Liver (tissue), 9 donors: ENCODE results near the gene STPG4. TPM values are rescaled to one million over a fixed set of nuclear protein-coding genes. Genes with fewer than 3 reads are reported as not detected.

Source experiments
- DNase-seq: peaks from one replicate; pipeline ENCODE4 v3.0.0-alpha.2; 2017; ENCODE audit warnings: low spot score
- H3K27ac ChIP-seq, 2 donors: one replicate each; pipeline ENCODE4 v1.7.0; 2013; ENCODE audit warnings: inconsistent platforms in 2 of 2, low read length in 2 of 2, control low read depth in 1 of 2, low read depth in 1 of 2, mild to moderate bottlenecking in 1 of 2
- H3K27me3 ChIP-seq, 4 donors: one replicate each; pipeline versions ENCODE4 v1.6.1 to v1.7.0; 2013; ENCODE audit warnings: low read length in 3 of 4, inconsistent platforms in 1 of 4, mild to moderate bottlenecking in 1 of 4, moderate library complexity in 1 of 4; ENCODE audit not compliant: control insufficient read depth in 4 of 4, insufficient read depth in 4 of 4
- H3K36me3 ChIP-seq, 4 donors: one replicate each; pipeline versions ENCODE4 v1.6.1 to v1.7.0; 2013; ENCODE audit warnings: low read length in 3 of 4, mild to moderate bottlenecking in 3 of 4, low read depth in 1 of 4, moderate library complexity in 1 of 4; ENCODE audit not compliant: control insufficient read depth in 4 of 4, insufficient read depth in 3 of 4
- H3K4me1 ChIP-seq, 4 donors: one replicate each; pipeline versions ENCODE4 v1.6.1 to v1.7.0; 2013; ENCODE audit warnings: low read length in 3 of 4, mild to moderate bottlenecking in 3 of 4, moderate library complexity in 1 of 4; ENCODE audit not compliant: control insufficient read depth in 4 of 4, insufficient read depth in 4 of 4
- H3K4me3 ChIP-seq, 3 donors: one replicate each; pipeline versions ENCODE4 v1.6.1 to v1.7.0; 2013; ENCODE audit warnings: low read length in 3 of 3, control low read depth in 1 of 3, low read depth in 1 of 3, mild to moderate bottlenecking in 1 of 3
- H3K9ac ChIP-seq, 2 donors: one replicate each; pipeline ENCODE4 v1.7.0; 2013; ENCODE audit warnings: low read length in 2 of 2, mild to moderate bottlenecking in 2 of 2, moderate library complexity in 2 of 2, control low read depth in 1 of 2, low read depth in 1 of 2
- H3K9me3 ChIP-seq, 4 donors: one replicate each; pipeline versions ENCODE4 v1.6.1 to v1.7.0; 2013; ENCODE audit warnings: low read length in 3 of 4; ENCODE audit not compliant: control insufficient read depth in 4 of 4
- ATF3 ChIP-seq: IDR thresholded peaks from 2 replicates; pipeline ENCODE4 v1.6.1; 2016; ENCODE audit warnings: antibody characterized with exemption
- CTCF ChIP-seq: fragments of 150-350 bp; IDR thresholded peaks from 2 replicates; pipeline ENCODE4 v1.5.1; 2017; ENCODE audit warnings: improper control_type of control experiment, low read depth, low read length; ENCODE audit not compliant: missing input control
- EGR1 ChIP-seq, 2 donors: IDR thresholded peaks; 2 replicates each; pipeline ENCODE4 v1.6.1; 2016 to 2018; ENCODE audit warnings: antibody characterized with exemption in 2 of 2, low read depth in 2 of 2
- FOXA1 ChIP-seq: IDR thresholded peaks from 2 replicates; pipeline ENCODE4 v1.6.1; 2016; ENCODE audit warnings: antibody characterized with exemption
- FOXA2 ChIP-seq: IDR thresholded peaks from 2 replicates; pipeline ENCODE4 v1.6.1; 2016; ENCODE audit warnings: antibody characterized with exemption
- GABPA ChIP-seq, 2 donors: IDR thresholded peaks in 1 of 2; conservative IDR thresholded peaks in 1 of 2; 2 replicates each; pipeline ENCODE4 v1.6.1; 2016; ENCODE audit warnings: antibody characterized with exemption in 2 of 2, mild to moderate bottlenecking in 1 of 2, moderate library complexity in 1 of 2
- HNF4A ChIP-seq, 2 donors: conservative IDR thresholded peaks; 2 replicates each; pipeline ENCODE4 v1.6.1; 2016; ENCODE audit warnings: antibody characterized with exemption in 2 of 2, mild to moderate bottlenecking in 2 of 2
- HNF4G ChIP-seq: IDR thresholded peaks from 2 replicates; pipeline ENCODE4 v1.6.1; 2016; ENCODE audit warnings: antibody characterized with exemption
- JUND ChIP-seq, 2 donors: IDR thresholded peaks; 2 replicates each; pipeline ENCODE4 v1.6.1; 2016; ENCODE audit warnings: antibody characterized with exemption in 2 of 2
- NR2F2 ChIP-seq: IDR thresholded peaks from 2 replicates; pipeline ENCODE4 v1.6.1; 2016; ENCODE audit warnings: antibody characterized with exemption
- RAD21 ChIP-seq, 2 donors: IDR thresholded peaks; 2 replicates each; pipeline ENCODE4 v1.6.1; 2016; ENCODE audit warnings: antibody characterized with exemption in 2 of 2, mild to moderate bottlenecking in 2 of 2
- REST ChIP-seq: IDR thresholded peaks from 2 replicates; pipeline ENCODE4 v1.6.1; 2016; ENCODE audit warnings: antibody characterized with exemption, mild to moderate bottlenecking
- RXRA ChIP-seq, 2 donors: IDR thresholded peaks; 2 replicates each; pipeline ENCODE4 v1.6.1; 2017 to 2018; ENCODE audit warnings: antibody characterized with exemption in 2 of 2, mild to moderate bottlenecking in 1 of 2
- SP1 ChIP-seq: IDR thresholded peaks from 2 replicates; pipeline ENCODE4 v1.6.1; 2018; ENCODE audit warnings: antibody characterized with exemption, mild to moderate bottlenecking
- TAF1 ChIP-seq: conservative IDR thresholded peaks from 2 replicates; pipeline ENCODE4 v1.6.1; 2016; ENCODE audit warnings: antibody characterized with exemption, mild to moderate bottlenecking
- YY1 ChIP-seq: IDR thresholded peaks from 2 replicates; pipeline ENCODE4 v1.6.1; 2016; ENCODE audit warnings: antibody characterized with exemption, mild to moderate bottlenecking
- ZBTB33 ChIP-seq: IDR thresholded peaks from 2 replicates; pipeline ENCODE4 v1.6.1; 2016; ENCODE audit warnings: antibody characterized with exemption
- WGBS: extraction: QIAGEN DNeasy Blood & Tissue Kit; methylation state at CpG from one replicate; pipeline ENCODE4 v1.1.7; 2013; 5-methylcytosine and 5-hydroxymethylcytosine counted together
- polyA plus RNA-seq, 2 donors: library from polyadenylated mRNA; stranded (reverse) in 1 of 2; unstranded in 1 of 2; fragments of 200-250 nt in 1 of 2; fragments of >200 nt in 1 of 2; fragmentation: Nextera tagmentation in 1 of 2; extraction: Ambion mirVana in 1 of 2; gene quantifications; one replicate each; pipeline versions ENCODE4 v1.2.1 to v1.2.3, GENCODE V29; 2013 to 2015
- total RNA-seq, 2 donors: library from RNA; depleted of rRNA; stranded (reverse); fragments of >200 nt; gene quantifications; one replicate each; pipeline ENCODE4 v1.2.3, GENCODE V29; 2014
- TF ChIP-seq, protein P1 (sequence below): IDR thresholded peaks from 2 replicates; pipeline ENCODE4 v1.6.1; 2016; ENCODE audit warnings: antibody characterized with exemption
- donor health status: healthy.
- donor health status: healthy.
- donor health status: healthy.
- donor health status: healthy.
- donor health status: healthy.

The STPG4 gene
- total and polyA plus RNA-seq, 4 donors, result 0.25 TPM; not detected in 3

GRCh38 chr2:47094511-47095142, 60.5 kb downstream of the STPG4 start:
- Histone ChIP-seq H3K36me3 (no peaks in the 10 kb centered on the region), H3K9ac (no peak overlapping the region), H3K9me3 (no peaks in the 10 kb centered on the region), H3K4me3 (no peak overlapping the region), H3K4me1 (no peaks in the 10 kb centered on the region), H3K27me3 (no peaks in the 10 kb centered on the region), H3K27ac (no peak overlapping the region)
- WGBS, result 93% methylated on average over 7 of the region's 7 CpGs
- DNase-seq, result no peak
- TF ChIP-seq JUND (IDR thresholded peaks at IDR 0.05) (no peak), CTCF (no peak), HNF4G (no peak), GABPA (IDR thresholded peaks at IDR 0.05 in 1 of 2, conservative IDR thresholded peaks at IDR 0.05 in 1 of 2) (no peak), ZBTB33 (no peak), RAD21 (IDR thresholded peaks at IDR 0.05) (no peak), EGR1 (IDR thresholded peaks at IDR 0.05; ENCODE audit: low read depth in 2 of 2) (no peak), SP1 (no peak), YY1 (no peak), FOXA2 (no peak), RXRA (IDR thresholded peaks at IDR 0.05) (no peak), TAF1 (no peak), REST (no peak), FOXA1 (no peak), NR2F2 (no peak), ATF3 (no peak), HNF4A (conservative IDR thresholded peaks at IDR 0.05) (no peak)
- TF ChIP-seq, protein P1, sequence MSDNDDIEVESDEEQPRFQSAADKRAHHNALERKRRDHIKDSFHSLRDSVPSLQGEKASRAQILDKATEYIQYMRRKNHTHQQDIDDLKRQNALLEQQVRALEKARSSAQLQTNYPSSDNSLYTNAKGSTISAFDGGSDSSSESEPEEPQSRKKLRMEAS, result no peak
